Liver (tissue), 9 donors: ENCODE results near the gene DCK. TPM values are rescaled to one million over a fixed set of nuclear protein-coding genes. Genes with fewer than 3 reads are reported as not detected.
A peak's percentile ranks its signal among the peaks of the same experiment; 100 is the strongest.

ENCODE experiments used
- DNase-seq: peaks from one replicate; pipeline ENCODE4 v3.0.0-alpha.2; 2017; ENCODE audit warnings: low spot score
- H3K27ac ChIP-seq, 2 donors: one replicate each; pipeline ENCODE4 v1.7.0; 2013; ENCODE audit warnings: inconsistent platforms in 2 of 2, low read length in 2 of 2, control low read depth in 1 of 2, low read depth in 1 of 2, mild to moderate bottlenecking in 1 of 2
- H3K27me3 ChIP-seq, 4 donors: one replicate each; pipeline versions ENCODE4 v1.6.1 to v1.7.0; 2013; ENCODE audit warnings: low read length in 3 of 4, inconsistent platforms in 1 of 4, mild to moderate bottlenecking in 1 of 4, moderate library complexity in 1 of 4; ENCODE audit not compliant: control insufficient read depth in 4 of 4, insufficient read depth in 4 of 4
- H3K36me3 ChIP-seq, 4 donors: one replicate each; pipeline versions ENCODE4 v1.6.1 to v1.7.0; 2013; ENCODE audit warnings: low read length in 3 of 4, mild to moderate bottlenecking in 3 of 4, low read depth in 1 of 4, moderate library complexity in 1 of 4; ENCODE audit not compliant: control insufficient read depth in 4 of 4, insufficient read depth in 3 of 4
- H3K4me1 ChIP-seq, 4 donors: one replicate each; pipeline versions ENCODE4 v1.6.1 to v1.7.0; 2013; ENCODE audit warnings: low read length in 3 of 4, mild to moderate bottlenecking in 3 of 4, moderate library complexity in 1 of 4; ENCODE audit not compliant: control insufficient read depth in 4 of 4, insufficient read depth in 4 of 4
- H3K4me3 ChIP-seq, 3 donors: one replicate each; pipeline versions ENCODE4 v1.6.1 to v1.7.0; 2013; ENCODE audit warnings: low read length in 3 of 3, control low read depth in 1 of 3, low read depth in 1 of 3, mild to moderate bottlenecking in 1 of 3
- H3K9ac ChIP-seq, 2 donors: one replicate each; pipeline ENCODE4 v1.7.0; 2013; ENCODE audit warnings: low read length in 2 of 2, mild to moderate bottlenecking in 2 of 2, moderate library complexity in 2 of 2, control low read depth in 1 of 2, low read depth in 1 of 2
- H3K9me3 ChIP-seq, 4 donors: one replicate each; pipeline versions ENCODE4 v1.6.1 to v1.7.0; 2013; ENCODE audit warnings: low read length in 3 of 4; ENCODE audit not compliant: control insufficient read depth in 4 of 4
- ATF3 ChIP-seq: IDR thresholded peaks from 2 replicates; pipeline ENCODE4 v1.6.1; 2016; ENCODE audit warnings: antibody characterized with exemption
- EGR1 ChIP-seq, 2 donors: IDR thresholded peaks; 2 replicates each; pipeline ENCODE4 v1.6.1; 2016 to 2018; ENCODE audit warnings: antibody characterized with exemption in 2 of 2, low read depth in 2 of 2
- FOXA1 ChIP-seq: IDR thresholded peaks from 2 replicates; pipeline ENCODE4 v1.6.1; 2016; ENCODE audit warnings: antibody characterized with exemption
- FOXA2 ChIP-seq: IDR thresholded peaks from 2 replicates; pipeline ENCODE4 v1.6.1; 2016; ENCODE audit warnings: antibody characterized with exemption
- GABPA ChIP-seq, 2 donors: IDR thresholded peaks in 1 of 2; conservative IDR thresholded peaks in 1 of 2; 2 replicates each; pipeline ENCODE4 v1.6.1; 2016; ENCODE audit warnings: antibody characterized with exemption in 2 of 2, mild to moderate bottlenecking in 1 of 2, moderate library complexity in 1 of 2
- HNF4A ChIP-seq, 2 donors: conservative IDR thresholded peaks; 2 replicates each; pipeline ENCODE4 v1.6.1; 2016; ENCODE audit warnings: antibody characterized with exemption in 2 of 2, mild to moderate bottlenecking in 2 of 2
- HNF4G ChIP-seq: IDR thresholded peaks from 2 replicates; pipeline ENCODE4 v1.6.1; 2016; ENCODE audit warnings: antibody characterized with exemption
- NR2F2 ChIP-seq: IDR thresholded peaks from 2 replicates; pipeline ENCODE4 v1.6.1; 2016; ENCODE audit warnings: antibody characterized with exemption
- RAD21 ChIP-seq, 2 donors: IDR thresholded peaks; 2 replicates each; pipeline ENCODE4 v1.6.1; 2016; ENCODE audit warnings: antibody characterized with exemption in 2 of 2, mild to moderate bottlenecking in 2 of 2
- RXRA ChIP-seq, 2 donors: IDR thresholded peaks; 2 replicates each; pipeline ENCODE4 v1.6.1; 2017 to 2018; ENCODE audit warnings: antibody characterized with exemption in 2 of 2, mild to moderate bottlenecking in 1 of 2
- SP1 ChIP-seq: IDR thresholded peaks from 2 replicates; pipeline ENCODE4 v1.6.1; 2018; ENCODE audit warnings: antibody characterized with exemption, mild to moderate bottlenecking
- TAF1 ChIP-seq: conservative IDR thresholded peaks from 2 replicates; pipeline ENCODE4 v1.6.1; 2016; ENCODE audit warnings: antibody characterized with exemption, mild to moderate bottlenecking
- YY1 ChIP-seq: IDR thresholded peaks from 2 replicates; pipeline ENCODE4 v1.6.1; 2016; ENCODE audit warnings: antibody characterized with exemption, mild to moderate bottlenecking
- WGBS: extraction: QIAGEN DNeasy Blood & Tissue Kit; methylation state at CpG from one replicate; pipeline ENCODE4 v1.1.7; 2013; 5-methylcytosine and 5-hydroxymethylcytosine counted together
- polyA plus RNA-seq, 2 donors: library from polyadenylated mRNA; stranded (reverse) in 1 of 2; unstranded in 1 of 2; fragments of 200-250 nt in 1 of 2; fragments of >200 nt in 1 of 2; fragmentation: Nextera tagmentation in 1 of 2; extraction: Ambion mirVana in 1 of 2; gene quantifications; one replicate each; pipeline versions ENCODE4 v1.2.1 to v1.2.3, GENCODE V29; 2013 to 2015
- total RNA-seq, 2 donors: library from RNA; depleted of rRNA; stranded (reverse); fragments of >200 nt; gene quantifications; one replicate each; pipeline ENCODE4 v1.2.3, GENCODE V29; 2014
- TF ChIP-seq, protein P1 (sequence below): IDR thresholded peaks from 2 replicates; pipeline ENCODE4 v1.6.1; 2016; ENCODE audit warnings: antibody characterized with exemption
- TF ChIP-seq, protein P2 (sequence below): fragments of 150-350 bp; IDR thresholded peaks from 2 replicates; pipeline ENCODE4 v1.5.1; 2017; ENCODE audit warnings: improper control_type of control experiment, low read depth, low read length; ENCODE audit not compliant: missing input control
- TF ChIP-seq, protein P3 (sequence below): IDR thresholded peaks from 2 replicates; pipeline ENCODE4 v1.6.1; 2016; ENCODE audit warnings: antibody characterized with exemption
- donor health status: healthy.
- donor health status: healthy.
- donor health status: healthy.
- donor health status: healthy.
- donor health status: healthy.

Gene DCK
- total and polyA plus RNA-seq, 4 donors: 2.8 to 55.9 (median 3.7) TPM

- Histone ChIP-seq H3K4me3 (no peak overlapping the region), H3K27ac (no peak overlapping the region), H3K9ac (no peak overlapping the region), H3K9me3 (no peaks in the 10 kb centered on the region), H3K27me3 (no peaks in the 10 kb centered on the region), H3K4me1 (peaks cover 0 to 6% (median 0%) of the 10 kb centered on the region in 4 donors), H3K36me3 (peaks cover 0 to 2% (median 0%) of the 10 kb centered on the region in 4 donors)
- 82% methylated on average over 3 of the region's 3 CpGs for WGBS
- no peak for DNase-seq
- TF ChIP-seq RXRA (IDR thresholded peaks at IDR 0.05) (no peak), SP1 (no peak), FOXA1 (no peak)
Observed at GRCh38 chr4:71025654-71026053, 32.2 kb downstream of the DCK start.

DNA sequence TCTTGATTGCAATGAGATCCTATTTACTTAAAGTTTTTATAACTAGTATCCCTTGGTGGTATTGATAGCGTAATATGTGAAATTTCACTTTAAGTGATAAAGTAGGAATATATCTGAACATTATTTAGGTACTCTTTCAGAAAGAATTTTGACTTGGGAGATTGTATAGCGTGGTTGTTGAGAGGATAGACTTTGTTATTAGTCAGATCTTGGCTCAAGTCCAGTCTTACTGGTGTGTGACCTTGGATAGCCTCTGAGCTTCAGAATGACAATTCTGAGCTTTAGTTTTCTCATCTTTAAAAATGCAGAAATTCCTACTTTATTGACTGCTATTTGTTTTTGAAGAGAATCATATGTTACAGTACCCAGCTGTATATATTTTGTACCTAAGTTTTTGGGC lies 32.6 kb downstream of the DCK start:
- no peak for TF ChIP-seq YY1
- peak; percentile 53 to 71 for TF ChIP-seq RXRA (IDR thresholded peaks at IDR 0.05)
- peak in 1 of 2 donors; percentile 10 for TF ChIP-seq HNF4A (conservative IDR thresholded peaks at IDR 0.05)
- DNase-seq: no peak
- H3K4me3 ChIP-seq: no peak overlapping the region
- 52% methylated on average over 2 of the region's 2 CpGs for WGBS
- peaks cover 0 to 6% (median 0%) of the 10 kb centered on the region in 4 donors for H3K4me1 ChIP-seq
- no peak overlapping the region for H3K27ac ChIP-seq
- no peaks in the 10 kb centered on the region for H3K9me3 ChIP-seq
- H3K36me3 ChIP-seq: peaks cover 0 to 2% (median 0%) of the 10 kb centered on the region in 4 donors
- H3K9ac ChIP-seq: no peak overlapping the region
- no peaks in the 10 kb centered on the region for H3K27me3 ChIP-seq

- H3K36me3 ChIP-seq: peaks cover 0 to 6% (median 0%) of the 10 kb centered on the region in 4 donors
- no peak overlapping the region for H3K4me3 ChIP-seq
- H3K9ac ChIP-seq: no peak overlapping the region
- no peak overlapping the region for H3K27ac ChIP-seq
- 99% methylated on average over 1 of the region's 1 CpG for WGBS
- no peaks in the 10 kb centered on the region for H3K9me3 ChIP-seq
- no peaks in the 10 kb centered on the region for H3K27me3 ChIP-seq
- peaks cover 0 to 6% (median 0%) of the 10 kb centered on the region in 4 donors for H3K4me1 ChIP-seq
- no peak for DNase-seq
- no peak for TF ChIP-seq FOXA2
- TF ChIP-seq NR2F2: no peak
- TF ChIP-seq RAD21 (IDR thresholded peaks at IDR 0.05): no peak
- TF ChIP-seq ATF3: no peak
- TF ChIP-seq YY1: no peak
- TF ChIP-seq, protein P1, sequence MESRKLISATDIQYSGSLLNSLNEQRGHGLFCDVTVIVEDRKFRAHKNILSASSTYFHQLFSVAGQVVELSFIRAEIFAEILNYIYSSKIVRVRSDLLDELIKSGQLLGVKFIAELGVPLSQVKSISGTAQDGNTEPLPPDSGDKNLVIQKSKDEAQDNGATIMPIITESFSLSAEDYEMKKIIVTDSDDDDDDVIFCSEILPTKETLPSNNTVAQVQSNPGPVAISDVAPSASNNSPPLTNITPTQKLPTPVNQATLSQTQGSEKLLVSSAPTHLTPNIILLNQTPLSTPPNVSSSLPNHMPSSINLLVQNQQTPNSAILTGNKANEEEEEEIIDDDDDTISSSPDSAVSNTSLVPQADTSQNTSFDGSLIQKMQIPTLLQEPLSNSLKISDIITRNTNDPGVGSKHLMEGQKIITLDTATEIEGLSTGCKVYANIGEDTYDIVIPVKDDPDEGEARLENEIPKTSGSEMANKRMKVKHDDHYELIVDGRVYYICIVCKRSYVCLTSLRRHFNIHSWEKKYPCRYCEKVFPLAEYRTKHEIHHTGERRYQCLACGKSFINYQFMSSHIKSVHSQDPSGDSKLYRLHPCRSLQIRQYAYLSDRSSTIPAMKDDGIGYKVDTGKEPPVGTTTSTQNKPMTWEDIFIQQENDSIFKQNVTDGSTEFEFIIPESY: no peak
- no peak for TF ChIP-seq SP1
- TF ChIP-seq FOXA1: no peak
- TF ChIP-seq GABPA (IDR thresholded peaks at IDR 0.05 in 1 of 2, conservative IDR thresholded peaks at IDR 0.05 in 1 of 2): no peak
- no peak for TF ChIP-seq HNF4G
- no peak for TF ChIP-seq TAF1
Observed at GRCh38 chr4:71027611-71028010, 34.2 kb downstream of the DCK start.

- Histone ChIP-seq H3K27me3 (no peaks in the 10 kb centered on the region), H3K4me1 (peaks cover 0 to 6% (median 0%) of the 10 kb centered on the region in 4 donors), H3K4me3 (no peak overlapping the region), H3K9ac (no peak overlapping the region), H3K27ac (no peak overlapping the region), H3K9me3 (no peaks in the 10 kb centered on the region), H3K36me3 (peaks cover 0 to 6% (median 0%) of the 10 kb centered on the region in 4 donors)
- 72% methylated on average over 1 of the region's 1 CpG for WGBS
- DNase-seq: no peak
- TF ChIP-seq SP1 (no peak), EGR1 (IDR thresholded peaks at IDR 0.05; ENCODE audit: low read depth in 2 of 2) (no peak), ATF3 (no peak), YY1 (no peak), FOXA2 (no peak)
- TF ChIP-seq, protein P2, sequence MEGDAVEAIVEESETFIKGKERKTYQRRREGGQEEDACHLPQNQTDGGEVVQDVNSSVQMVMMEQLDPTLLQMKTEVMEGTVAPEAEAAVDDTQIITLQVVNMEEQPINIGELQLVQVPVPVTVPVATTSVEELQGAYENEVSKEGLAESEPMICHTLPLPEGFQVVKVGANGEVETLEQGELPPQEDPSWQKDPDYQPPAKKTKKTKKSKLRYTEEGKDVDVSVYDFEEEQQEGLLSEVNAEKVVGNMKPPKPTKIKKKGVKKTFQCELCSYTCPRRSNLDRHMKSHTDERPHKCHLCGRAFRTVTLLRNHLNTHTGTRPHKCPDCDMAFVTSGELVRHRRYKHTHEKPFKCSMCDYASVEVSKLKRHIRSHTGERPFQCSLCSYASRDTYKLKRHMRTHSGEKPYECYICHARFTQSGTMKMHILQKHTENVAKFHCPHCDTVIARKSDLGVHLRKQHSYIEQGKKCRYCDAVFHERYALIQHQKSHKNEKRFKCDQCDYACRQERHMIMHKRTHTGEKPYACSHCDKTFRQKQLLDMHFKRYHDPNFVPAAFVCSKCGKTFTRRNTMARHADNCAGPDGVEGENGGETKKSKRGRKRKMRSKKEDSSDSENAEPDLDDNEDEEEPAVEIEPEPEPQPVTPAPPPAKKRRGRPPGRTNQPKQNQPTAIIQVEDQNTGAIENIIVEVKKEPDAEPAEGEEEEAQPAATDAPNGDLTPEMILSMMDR: no peak
- TF ChIP-seq, protein P1: no peak
- TF ChIP-seq, protein P3, sequence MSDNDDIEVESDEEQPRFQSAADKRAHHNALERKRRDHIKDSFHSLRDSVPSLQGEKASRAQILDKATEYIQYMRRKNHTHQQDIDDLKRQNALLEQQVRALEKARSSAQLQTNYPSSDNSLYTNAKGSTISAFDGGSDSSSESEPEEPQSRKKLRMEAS: no peak
Observed at GRCh38 chr4:71029504-71029903, 36.1 kb downstream of the DCK start.
